Colon (tissue), 2 donors: ENCODE data around the gene ERCC3.

Experiments used
- FAIRE-seq: peaks from 2 replicates; lab custom pipeline; 2012; peaks lifted over from hg19 to GRCh38; lab: Jason Lieb, UNC
- donor health status: control.
- donor health status: control.

ERCC3 gene

GRCh38 chr2:127293748-127294562, at the start of gene ERCC3:
Gene ERCC3 (minus strand): TSS chr2:127294144. CDS start chr2:127294081, 63 bp downstream.
- no peak for FAIRE-seq

DNA sequence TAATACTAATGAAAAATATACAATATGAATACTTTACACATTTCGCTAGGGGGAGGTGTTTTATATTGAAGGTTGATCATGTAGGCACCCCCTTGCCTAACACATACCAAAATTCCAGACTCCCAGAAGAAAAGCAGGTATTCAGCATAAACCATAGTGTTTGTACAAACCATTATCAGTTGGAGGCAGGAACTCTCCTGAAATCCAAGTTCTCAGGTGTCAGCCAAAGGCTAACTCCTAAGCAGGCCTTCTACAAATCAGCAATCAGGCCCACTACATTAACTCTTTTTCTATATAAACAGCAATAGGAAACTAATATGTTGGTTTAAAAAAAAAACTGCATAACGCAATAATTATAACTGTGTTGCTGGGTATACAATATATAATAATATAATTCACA, 49.3 kb upstream of the ERCC3 start:
- no peak for FAIRE-seq

DNA sequence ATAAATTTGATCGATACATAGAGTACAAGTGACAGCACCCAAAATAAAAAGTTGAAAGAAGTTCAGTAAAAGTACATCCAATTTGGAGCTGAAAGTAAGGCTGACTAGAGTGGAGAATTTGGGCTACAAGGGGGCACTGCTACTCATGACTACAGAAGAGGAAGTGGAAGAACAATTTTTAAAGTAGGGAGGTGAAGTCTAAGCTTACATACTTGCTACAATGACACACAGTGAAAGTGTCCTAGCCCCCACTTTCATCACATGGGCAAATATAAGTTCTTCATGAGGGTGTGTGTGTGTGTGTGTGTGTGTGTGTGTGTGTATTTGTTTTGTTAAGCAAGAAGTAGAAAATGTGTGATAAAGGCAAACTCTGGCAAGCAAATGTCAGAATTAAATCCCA, 48.2 kb upstream of the ERCC3 start:
- no peak for FAIRE-seq

DNA sequence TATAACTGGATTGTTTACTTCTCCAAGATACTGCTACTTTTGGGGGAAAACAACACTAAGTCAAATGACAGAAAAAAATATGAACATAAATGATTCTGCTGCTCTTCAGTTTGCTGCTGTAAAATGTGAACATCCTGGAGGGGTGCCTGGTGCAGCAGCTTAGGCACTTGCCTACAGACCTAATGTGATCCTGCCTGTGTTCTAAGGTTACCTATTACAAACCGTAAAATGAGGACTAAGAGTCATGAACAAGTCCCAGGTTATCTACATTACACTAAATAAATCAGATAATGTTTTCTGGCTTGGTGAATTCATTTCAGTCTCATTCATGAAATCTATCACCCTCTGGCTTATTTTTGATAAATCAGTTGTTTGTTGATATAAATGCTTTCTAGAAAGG, 38.4 kb upstream of the ERCC3 start:
- no peak for FAIRE-seq

DNA sequence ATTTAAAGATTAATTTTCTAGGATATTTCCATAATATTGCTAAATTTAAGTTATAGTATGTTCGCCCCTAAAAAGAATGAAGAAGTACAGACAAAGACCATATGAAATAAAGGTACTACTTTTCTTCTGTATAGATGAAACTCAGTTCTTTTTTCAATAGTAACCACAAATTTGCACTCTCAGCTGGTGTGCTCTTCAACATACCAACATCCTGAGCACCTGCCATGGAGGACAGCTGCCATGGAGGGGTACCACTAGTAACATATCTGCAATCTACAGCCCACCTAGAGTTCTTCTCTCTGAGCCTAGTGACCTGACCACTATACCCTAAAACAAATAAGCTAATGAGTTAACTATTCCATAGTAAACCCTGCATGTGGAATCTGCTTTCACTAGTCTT, 36.8 kb upstream of the ERCC3 start:
- no peak for FAIRE-seq

DNA sequence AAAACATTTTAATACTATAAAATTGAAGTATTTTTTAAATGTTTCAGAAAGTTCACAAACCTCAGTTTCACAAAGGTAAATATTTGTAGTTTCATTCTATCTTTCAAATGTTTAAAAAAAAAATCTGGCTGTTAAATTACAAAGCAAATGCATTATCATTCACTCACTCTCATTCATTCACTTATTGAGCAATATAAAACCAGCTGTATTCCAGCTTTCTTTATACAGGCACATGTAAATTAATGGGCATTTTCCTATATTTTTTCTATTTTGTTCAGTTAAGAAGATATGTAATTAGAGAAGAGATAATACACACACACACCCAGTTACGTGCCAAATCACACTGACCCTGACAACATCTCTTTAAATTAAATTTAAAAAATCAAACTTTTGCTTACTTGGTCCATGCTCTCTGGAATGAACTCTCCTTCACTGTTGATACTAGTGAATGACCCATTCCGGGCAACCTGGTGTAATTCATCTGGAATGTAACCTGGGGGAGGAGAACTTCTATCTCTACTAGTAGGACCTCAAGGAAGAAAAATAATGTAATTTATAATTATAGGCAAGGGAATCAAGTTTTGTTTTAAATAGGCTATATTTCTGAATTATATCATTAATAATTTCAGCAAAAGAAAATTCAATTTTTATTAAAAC, 32.5 kb upstream of the ERCC3 start:
- no peak for FAIRE-seq

DNA sequence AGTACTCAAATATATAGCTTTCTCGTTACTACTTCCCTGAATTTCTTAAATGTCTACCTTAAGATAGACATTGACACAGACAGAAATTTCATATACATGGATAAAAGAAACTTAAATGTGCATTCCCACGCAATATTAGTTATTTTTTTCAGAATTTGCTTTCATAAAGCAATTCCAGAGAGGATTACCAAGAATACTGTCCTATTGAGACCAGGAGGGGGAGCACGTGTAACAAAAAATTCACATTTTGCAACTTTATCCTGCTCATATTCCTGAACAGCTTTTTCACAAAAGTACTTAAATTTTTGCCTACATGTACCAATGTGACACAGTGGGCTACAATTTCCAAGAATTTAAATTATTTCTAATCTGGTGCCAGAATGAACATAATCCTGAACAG, 30.7 kb upstream of the ERCC3 start:
- no peak for FAIRE-seq

- FAIRE-seq, result no peak
These were observed 27.4 kb upstream of the ERCC3 start for GRCh38 chr2:127321303-127321702.

DNA sequence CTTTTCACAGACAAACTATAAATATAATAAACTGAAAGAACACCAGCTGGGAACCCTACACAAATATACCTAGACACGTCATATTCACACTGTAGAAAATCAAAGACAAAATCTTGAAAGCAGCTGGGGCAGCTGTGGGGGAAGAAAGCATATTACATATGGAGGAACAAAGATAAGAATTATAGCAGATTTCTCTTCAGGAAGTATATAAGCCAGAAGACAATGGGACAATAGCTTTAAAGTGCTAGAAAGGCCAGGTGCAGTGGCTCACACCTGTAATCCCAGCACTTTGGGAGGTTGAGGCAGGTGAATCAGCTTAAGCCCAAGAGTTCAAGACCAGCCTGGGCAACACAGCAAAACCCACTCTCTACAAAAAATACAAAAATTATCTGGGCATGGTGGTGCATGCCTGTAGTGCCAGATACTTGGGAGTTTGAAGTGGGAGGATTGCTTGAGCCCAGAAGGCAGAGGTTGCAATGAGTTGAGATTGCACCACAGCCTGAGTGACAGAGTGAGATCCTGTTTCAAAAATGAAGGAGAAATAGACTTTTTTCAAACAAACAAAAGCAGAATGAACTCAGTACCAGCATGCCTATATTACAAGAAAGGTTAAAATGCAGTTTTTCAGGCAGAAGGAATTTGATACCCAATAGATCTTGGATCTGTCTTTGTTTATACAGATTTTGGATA, 26.8 kb upstream of the ERCC3 start:
- FAIRE-seq, result no peak

- FAIRE-seq, result no peak
These were observed 26.1 kb upstream of the ERCC3 start for GRCh38 chr2:127320067-127320466.

DNA sequence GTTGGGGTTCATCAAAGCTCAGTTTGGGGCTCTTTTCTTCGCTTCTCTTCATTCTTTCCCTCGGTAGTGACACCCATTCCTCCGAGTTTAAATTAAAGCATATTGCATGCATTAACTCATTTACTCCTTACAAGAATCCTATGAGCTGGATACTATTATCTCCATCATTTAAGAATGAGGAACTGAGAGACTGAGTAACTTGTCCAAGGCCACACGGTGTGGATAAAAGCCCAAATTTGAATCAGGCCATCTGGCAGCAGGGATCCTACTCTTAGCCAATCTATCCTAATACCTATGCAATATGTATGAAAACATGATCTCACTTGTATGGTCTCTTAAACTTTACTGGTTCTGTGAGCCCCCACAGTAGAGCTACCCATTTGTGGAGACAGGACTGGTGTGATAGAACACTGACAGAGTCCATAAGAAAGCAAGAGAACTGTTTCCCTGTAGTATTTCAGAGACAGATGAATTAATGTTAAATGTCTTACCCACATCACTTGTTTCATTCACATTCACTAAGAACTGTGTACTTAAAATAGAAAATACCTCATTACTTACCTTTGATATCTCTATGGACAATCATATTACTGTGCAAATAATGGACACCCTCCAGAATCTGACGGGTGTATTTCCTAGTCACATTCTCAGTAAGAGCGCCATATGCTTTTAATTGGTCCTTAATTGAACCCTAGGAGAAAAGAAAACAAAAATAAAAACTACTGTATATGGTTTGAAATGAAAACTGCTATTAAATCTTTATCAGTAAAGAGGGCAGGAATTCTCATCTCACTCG, 20.4 kb upstream of the ERCC3 start:
- no peak for FAIRE-seq

- FAIRE-seq, result no peak
These were observed 19.5 kb upstream of the ERCC3 start for GRCh38 chr2:127313406-127313805.

GRCh38 chr2:127310980-127311379, 17.0 kb upstream of the ERCC3 start:
- FAIRE-seq, result no peak

DNA sequence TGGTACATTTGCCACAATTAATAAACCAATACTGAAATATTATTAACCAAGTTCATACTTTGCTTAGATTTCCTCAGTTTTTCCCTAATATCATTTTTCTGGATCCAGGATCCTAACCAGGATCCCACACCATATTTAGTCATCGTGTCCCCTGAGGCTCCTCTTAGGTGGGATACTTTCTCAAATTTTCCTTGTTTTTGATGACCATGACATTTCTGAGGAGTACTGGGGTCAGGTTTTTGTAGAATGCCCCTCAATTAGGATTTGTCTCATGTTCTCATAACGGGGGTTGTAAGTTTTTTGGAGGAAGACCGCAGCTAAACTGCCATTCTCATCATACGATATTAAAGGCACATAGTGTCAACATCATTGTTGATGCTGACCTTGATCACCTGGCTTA, 15.5 kb upstream of the ERCC3 start:
- FAIRE-seq, result no peak

DNA sequence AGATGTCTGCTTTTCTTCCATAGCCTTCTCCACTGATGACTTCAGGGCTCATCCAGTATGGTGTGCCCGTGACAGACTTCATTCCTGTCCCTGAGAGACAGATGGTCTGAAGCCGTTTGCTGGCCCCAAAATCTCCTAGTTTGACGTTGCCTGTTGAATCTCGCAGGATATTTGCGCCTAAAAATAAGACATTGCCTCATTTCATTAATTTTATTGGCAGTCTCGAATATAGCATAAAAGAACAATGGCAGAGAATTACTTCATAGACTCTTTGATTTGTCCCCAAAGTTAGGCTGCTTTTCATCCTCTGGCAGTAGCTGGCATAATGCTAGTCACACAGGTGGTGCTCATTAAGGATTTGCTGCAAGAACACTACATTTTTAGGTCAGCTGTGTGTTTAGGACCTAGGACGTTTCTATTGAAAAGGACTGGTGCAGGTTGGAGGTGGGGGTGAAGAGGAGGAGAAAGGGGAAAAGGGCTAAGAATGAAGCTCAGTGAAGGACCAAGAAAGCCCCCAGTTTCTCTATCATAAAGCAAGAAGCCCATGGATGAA, 14.7 kb upstream of the ERCC3 start:
- no peak for FAIRE-seq

DNA sequence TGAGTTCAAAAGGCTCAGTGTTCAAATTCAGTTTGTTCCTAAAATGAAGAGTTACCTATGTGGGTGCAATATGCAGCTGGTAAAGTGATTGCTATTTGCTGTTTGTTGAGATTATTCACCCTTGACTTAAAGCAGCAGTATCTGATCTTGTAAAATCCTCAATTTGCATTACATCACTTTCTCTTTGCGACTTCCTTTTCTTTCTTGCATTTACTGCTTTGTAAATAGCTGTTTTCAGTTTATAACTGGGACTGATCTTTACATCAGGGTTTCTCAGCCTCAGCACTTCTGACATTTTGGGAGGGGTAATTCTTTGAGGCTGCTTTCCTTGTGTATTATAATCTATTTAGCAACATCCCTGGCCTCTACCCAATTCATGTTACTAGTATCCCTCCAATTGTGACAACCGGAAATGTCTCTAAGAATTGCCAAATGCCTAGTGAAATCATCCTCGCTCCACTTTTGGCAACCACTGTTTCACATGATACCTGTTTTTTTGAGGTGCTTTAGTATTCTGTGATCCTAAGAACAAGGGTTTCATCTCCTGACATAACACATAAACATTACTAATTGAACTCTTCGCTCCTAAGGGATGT, 12.1 kb upstream of the ERCC3 start:
- no peak for FAIRE-seq

DNA sequence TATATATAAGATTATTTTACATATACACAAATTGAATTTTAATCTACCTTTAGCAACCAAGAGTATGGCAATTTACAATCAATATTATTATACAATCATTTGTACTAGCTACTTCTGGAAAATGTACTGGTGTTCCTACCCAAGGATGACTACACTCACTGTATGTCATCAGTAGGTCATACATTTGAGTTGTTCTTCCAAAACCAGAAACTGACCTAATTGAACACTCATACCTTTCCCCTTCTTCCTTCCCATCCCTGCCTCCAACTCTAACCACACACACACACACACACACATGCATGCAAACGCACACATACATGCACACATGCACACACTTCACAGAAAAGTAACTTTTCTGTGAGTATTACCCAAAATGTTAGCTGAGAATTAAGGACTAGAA, 8.2 kb upstream of the ERCC3 start:
- no peak for FAIRE-seq

DNA sequence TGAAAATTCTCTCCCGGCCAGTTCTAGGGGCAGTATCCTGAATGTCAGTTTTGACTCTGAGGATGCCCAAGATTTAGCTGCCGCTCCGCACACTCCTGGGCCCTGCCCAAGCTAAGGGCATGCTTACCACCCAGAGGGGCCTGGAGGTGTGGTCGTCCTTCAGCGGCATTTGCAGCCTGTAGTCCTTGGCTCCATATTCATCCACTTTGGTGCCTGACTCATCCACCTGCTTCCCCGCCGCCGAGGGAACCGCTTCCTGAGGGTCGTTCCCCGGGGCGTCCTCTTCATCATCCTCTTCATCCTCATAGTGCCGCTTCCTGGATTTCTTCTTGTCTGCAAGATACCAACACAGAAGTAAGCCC, 577 bp downstream of the ERCC3 start:
- FAIRE-seq, result no peak

DNA sequence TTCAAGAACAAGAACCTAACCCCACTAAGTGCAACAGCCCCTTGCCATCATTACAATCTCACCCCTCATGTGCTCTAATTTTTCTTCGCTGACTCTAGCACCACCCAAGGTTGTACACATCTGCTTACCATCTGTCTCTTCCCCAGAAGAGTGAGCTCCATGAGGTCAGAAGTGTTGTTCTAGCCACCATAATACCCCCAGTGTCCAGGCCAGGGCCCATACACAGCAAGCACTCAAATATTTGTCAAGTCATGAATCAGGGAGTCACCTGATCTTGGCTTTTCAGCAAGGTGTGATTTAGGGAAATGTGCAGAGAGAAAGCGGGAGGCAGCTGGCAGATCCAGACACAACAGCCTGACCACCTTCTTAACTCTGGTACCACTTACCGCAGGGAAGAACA, 5.7 kb downstream of the ERCC3 start:
- FAIRE-seq, result no peak

GRCh38 chr2:127283275-127283674, 10.7 kb downstream of the ERCC3 start:
- FAIRE-seq, result no peak

- no peak for FAIRE-seq
These were observed 13.3 kb downstream of the ERCC3 start for GRCh38 chr2:127280693-127281092.

DNA sequence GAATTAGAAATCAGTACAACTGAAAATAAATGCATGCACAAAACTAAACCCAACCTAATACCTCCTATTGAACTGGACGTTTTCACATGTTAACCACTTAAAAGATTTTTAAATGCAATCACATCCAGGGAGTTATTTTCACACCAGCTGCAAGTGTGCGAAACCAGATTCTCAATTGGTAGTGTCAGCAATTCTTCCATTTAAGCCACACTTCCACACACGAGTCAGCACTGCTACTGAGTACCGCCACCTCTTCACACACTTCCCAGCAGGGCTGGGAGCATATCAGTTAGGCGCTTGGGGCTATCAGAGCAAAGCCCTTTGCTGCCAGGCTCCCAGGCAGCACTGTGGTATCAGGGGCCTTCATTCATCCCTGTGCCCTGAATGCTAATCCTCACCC, 14.2 kb downstream of the ERCC3 start:
- FAIRE-seq, result no peak
